Omental fat pad (tissue), 4 donors: ENCODE results near the gene DIP2C. TPM values are rescaled to one million over a fixed set of nuclear protein-coding genes. Genes with fewer than 3 reads are reported as not detected.
"Not testable (repeated sequence)": the region's sequence is repeated elsewhere in the genome, so short reads cannot be mapped to it uniquely, and the experiment has no call there.

Experiments used
- ATAC-seq: fragments of 150-250 bp; one replicate; pipeline ENCODE4 v1.9.1; 2016; ENCODE audit warnings: mild to moderate bottlenecking, moderate library complexity; ENCODE audit not compliant: low FRiP score
- DNase-seq: peaks from one replicate; pipeline ENCODE4 v3.0.0-alpha.2; 2019; ENCODE audit warnings: low spot score
- CTCF ChIP-seq, 3 donors: fragments of 450-650 bp; IDR thresholded peaks; one replicate each; pipeline ENCODE4 v1.5.1; 2016 to 2017; ENCODE audit warnings: antibody characterized with exemption in 3 of 3, mild to moderate bottlenecking in 3 of 3, moderate library complexity in 2 of 3
- total RNA-seq, 4 donors: library from RNA; depleted of rRNA; stranded (reverse); fragments of >200 nt; gene quantifications; one replicate each; pipeline ENCODE4 v1.1.0, GENCODE V29; 2016

The DIP2C gene
- total RNA-seq, 4 donors from 2014 or later: 19.7 to 56.5 (median 31.1) TPM

GRCh38 chr10:456486-456885, 233.0 kb downstream of the DIP2C start:
- no peak for ATAC-seq
- no peak for DNase-seq
- TF ChIP-seq CTCF (IDR thresholded peaks at IDR 0.05): no peak

GRCh38 chr10:454860-455259, 234.6 kb downstream of the DIP2C start:
- DNase-seq: no peak
- peak; percentile 90 for ATAC-seq

GRCh38 chr10:453647-454046, 235.8 kb downstream of the DIP2C start:
- DNase-seq: no peak
- TF ChIP-seq CTCF (IDR thresholded peaks at IDR 0.05): no peak
- no peak for ATAC-seq

More at GRCh38 chr10:454860-455259, 234.6 kb downstream of the DIP2C start:
- TF ChIP-seq CTCF (IDR thresholded peaks at IDR 0.05): no peak

GRCh38 chr10:452512-453426, 236.7 kb downstream of the DIP2C start:
- ATAC-seq (no peak), DNase-seq (no peak)
- TF ChIP-seq CTCF (IDR thresholded peaks at IDR 0.05): no peak

GRCh38 chr10:451856-452255, 237.6 kb downstream of the DIP2C start:
- TF ChIP-seq CTCF (IDR thresholded peaks at IDR 0.05): no peak
- DNase-seq (no peak), ATAC-seq (no peak)

- DNase-seq (no peak), ATAC-seq (no peak)
- TF ChIP-seq CTCF (IDR thresholded peaks at IDR 0.05): no peak
These were observed 238.4 kb downstream of the DIP2C start for GRCh38 chr10:451021-451471.

GRCh38 chr10:450463-450862, 239.0 kb downstream of the DIP2C start:
- no peak for TF ChIP-seq CTCF (IDR thresholded peaks at IDR 0.05)
- DNase-seq (no peak), ATAC-seq (no peak)

- DNase-seq, ATAC-seq: not testable (repeated sequence)
These were observed 240.1 kb downstream of the DIP2C start for GRCh38 chr10:449331-449730.
